ENCODE results near the gene SLC25A52. TPM values are rescaled to one million over a fixed set of nuclear protein-coding genes. Genes with fewer than 3 reads are reported as not detected.
A peak's percentile ranks its signal among the peaks of the same experiment; 100 is the strongest.
"Not testable (repeated sequence)": the region's sequence is repeated elsewhere in the genome, so short reads cannot be mapped to it uniquely, and the experiment has no call there.

The SLC25A52 gene
- total RNA-seq, 1 donor from 2014 or later = not detected

GRCh38 chr18:31741097-31741735 is 19.5 kb downstream of the SLC25A52 start:
- DNase-seq (ENCODE audit: extremely low read depth, low read depth, low spot score) = no peak

- DNase-seq (ENCODE audit: extremely low read depth, low read depth, low spot score) = no peak
Measured at GRCh38 chr18:31740180-31740579, 20.5 kb downstream of the SLC25A52 start.

- no peak for DNase-seq (ENCODE audit: extremely low read depth, low read depth, low spot score)
Measured at GRCh38 chr18:31739651-31740050, 21.0 kb downstream of the SLC25A52 start.

DNA sequence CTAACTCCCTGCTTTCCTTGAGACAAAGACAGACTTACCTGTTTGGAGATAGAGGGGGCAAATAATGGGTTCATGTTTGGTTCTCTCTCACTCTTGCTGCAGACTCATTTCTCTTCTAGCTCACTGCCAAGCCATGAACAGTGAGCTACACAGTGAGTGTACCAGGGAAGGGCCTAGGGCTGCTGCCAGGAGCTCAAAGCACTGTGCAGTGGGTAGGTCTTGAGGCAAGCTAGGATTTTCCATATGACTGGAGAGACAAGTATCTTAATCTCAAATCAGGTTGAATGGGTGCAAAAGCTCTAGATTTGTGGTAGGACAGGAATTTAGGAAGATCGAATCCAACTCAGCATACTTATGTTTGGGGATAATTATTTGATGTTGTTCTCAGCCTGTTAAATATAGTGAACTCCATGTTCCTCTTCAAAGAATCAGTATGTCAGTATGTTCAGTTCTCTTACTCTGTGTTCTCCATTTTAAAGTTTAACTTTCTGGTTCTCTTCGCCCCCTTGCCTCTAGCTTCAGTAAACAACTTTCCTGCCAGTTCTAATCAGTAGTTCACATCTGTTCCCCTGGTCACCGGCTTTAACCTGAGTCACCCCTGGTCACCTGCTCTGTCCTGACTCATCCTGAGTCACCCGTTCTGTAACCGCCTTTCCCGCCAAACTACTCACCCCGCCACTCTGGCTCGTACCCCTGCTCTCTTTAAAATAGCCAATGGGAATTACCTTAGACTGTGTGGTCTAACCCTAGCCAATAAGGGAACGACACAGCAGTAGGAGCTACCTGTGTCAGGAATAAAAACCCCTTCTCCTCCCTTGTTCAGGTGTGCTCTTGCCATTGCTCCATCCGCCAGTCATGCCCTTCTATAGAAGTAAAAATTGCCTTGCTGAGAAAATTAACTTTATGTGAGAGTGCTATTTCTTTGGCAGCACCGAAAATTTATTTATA is 21.9 kb downstream of the SLC25A52 start:
- DNase-seq (ENCODE audit: extremely low read depth, low read depth, low spot score) = no peak

DNA sequence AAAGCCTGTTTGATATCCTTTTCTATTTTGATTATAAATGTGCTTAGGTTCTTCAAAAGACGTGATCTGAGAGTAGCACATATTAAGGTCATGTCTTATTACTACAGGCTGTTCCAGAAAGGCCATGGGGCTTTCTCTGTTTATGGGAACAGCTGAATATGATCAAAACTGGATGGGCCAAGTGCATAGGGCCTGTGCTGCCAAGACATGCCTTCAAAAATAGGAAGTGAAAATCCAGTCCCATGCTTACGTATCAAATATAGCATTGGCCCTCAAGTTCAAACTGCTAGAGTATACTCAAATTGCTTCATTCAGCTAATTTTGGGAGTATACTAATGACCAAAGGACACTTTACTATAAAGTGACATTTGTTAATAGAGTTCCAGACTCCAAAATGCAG is 24.1 kb downstream of the SLC25A52 start:
- no peak for DNase-seq (ENCODE audit: extremely low read depth, low read depth, low spot score)

DNA sequence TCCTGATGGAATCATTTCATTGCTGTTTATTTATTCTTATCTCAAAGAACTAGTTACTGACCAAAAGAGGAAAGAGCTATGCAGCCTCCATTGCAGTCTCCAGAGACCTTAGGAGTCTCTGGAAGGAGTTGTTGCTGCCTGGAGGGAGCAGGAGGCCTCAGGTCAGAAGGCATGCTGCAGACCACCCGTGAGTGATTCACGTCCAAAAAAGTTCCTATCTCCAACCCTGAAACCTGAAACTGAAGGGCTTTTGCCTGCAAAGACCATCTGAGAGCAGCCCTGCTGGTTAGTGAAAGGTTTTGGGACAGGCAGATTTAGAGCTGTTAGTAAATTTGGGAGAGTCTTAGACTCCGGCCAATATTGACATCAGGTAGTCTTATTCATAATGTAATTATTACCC is 29.1 kb downstream of the SLC25A52 start:
- DNase-seq (ENCODE audit: extremely low read depth, low read depth, low spot score) = no peak

- not testable (repeated sequence) for DNase-seq (ENCODE audit: extremely low read depth, low read depth, low spot score)
Measured at GRCh38 chr18:31729196-31729595, 31.5 kb downstream of the SLC25A52 start.

- DNase-seq (ENCODE audit: extremely low read depth, low read depth, low spot score) = no peak
Measured at GRCh38 chr18:31723990-31724711, 36.5 kb downstream of the SLC25A52 start.

GRCh38 chr18:31723639-31723989 is 37.1 kb downstream of the SLC25A52 start:
- no peak for DNase-seq (ENCODE audit: extremely low read depth, low read depth, low spot score)

DNA sequence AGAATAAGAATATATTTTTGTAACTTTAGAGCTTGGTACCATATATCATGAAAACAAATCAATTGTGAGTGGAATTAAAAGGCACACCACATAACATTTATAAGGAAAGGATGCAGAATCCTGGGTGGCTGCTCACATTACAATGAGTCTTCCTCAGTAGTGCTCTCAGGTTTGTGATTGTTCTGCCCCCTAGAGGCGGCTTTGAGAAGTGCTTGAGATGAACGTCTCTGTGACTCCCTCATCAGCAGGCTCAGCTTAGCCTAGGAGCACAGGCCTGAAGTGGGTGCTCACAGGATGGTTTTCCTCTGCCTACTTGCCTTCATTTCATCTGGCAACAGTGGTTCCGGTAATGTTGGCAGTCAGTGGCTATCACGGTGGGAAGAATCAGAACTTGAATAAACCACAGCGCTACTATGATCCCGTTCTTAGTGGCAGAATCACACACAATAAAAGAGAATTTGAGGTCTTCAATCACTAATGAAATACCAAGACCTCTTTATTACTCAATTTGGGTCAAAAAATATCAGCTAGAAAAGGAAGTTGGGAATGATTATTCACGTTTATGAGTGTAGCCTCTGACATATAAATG is 38.2 kb downstream of the SLC25A52 start:
- peak; percentile 64 for DNase-seq (ENCODE audit: extremely low read depth, low read depth, low spot score)

DNA sequence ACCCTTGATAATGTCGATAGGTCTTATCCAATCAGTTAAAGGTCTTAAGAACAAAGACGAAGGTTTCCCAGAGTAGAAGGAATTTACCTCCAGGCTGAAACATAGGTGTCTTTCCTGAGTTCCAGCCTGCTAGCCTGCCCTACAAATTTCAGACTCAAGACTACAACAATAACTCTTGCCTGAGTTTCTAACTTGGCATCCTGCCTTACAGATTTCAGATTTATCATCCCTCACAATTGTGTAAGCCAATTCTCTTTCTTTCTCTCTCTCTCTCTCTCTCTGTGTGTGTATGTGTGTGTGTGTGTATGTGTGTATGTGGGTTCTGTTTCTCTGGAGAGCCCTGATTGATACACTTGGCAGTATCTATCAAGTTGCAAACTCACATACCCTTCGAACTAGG is 39.1 kb downstream of the SLC25A52 start:
- no peak for DNase-seq (ENCODE audit: extremely low read depth, low read depth, low spot score)

DNA sequence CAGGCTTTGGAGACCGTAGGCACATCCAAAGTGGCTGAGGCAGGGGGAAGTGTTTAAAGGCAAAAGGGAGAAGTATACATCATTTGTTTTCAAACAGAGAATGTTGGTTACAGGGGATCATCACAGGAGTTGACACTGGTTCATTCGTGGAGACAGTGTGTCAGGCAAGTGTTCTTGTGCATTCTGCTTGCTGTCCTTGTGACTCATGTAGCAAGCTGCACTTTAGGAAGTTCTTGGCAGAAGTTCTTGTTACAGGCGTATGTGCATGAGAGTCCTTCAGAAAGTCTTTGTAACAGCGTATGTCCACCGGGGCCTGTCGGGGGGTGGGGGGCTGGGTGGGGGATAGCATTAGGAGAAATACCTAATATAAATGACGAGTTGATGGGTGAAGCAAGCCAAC is 39.8 kb downstream of the SLC25A52 start:
- no peak for DNase-seq (ENCODE audit: extremely low read depth, low read depth, low spot score)

GRCh38 chr18:31719363-31720006 is 41.2 kb downstream of the SLC25A52 start:
- no peak for DNase-seq (ENCODE audit: extremely low read depth, low read depth, low spot score)

DNA sequence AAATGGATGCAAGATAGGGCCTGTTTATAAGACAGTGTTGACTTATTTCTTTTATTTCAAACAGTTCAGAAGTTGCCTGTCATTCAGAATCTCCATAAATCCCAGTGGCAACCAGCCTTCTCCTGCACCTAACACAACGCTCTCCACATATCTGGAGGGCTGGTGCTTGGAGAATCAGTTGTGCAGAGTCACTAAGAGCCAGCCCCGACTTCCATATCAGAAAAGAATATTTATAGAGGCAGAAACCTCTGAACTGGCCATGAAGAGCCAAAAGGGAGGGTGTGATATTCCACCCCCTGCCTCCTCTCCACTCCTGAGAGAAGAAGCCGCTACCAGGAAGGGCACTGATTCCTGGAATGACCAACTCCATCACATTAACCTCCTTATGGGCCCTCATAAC is 42.3 kb downstream of the SLC25A52 start:
- no peak for DNase-seq (ENCODE audit: extremely low read depth, low read depth, low spot score)

DNA sequence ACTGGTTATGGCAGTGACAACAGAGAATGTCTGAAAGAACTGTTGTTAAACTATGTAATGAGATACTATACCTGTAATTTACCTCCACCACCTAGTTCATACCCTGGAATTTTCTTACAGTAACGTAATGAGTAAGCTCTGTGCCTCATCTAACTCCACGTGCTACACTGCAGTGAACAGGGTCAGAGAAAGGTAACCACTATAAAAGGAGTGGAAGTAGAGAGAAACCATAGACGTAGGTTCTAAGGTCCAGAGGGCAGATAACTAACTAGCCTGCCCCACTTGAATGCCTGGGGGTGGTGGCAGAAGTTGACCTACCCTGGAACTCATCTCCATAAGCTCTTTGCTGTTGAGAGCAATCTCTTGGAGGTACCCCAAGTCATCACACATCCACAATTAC is 44.3 kb downstream of the SLC25A52 start:
- DNase-seq (ENCODE audit: extremely low read depth, low read depth, low spot score) = no peak

- no peak for DNase-seq (ENCODE audit: extremely low read depth, low read depth, low spot score)
Measured at GRCh38 chr18:31711365-31712172, 49.1 kb downstream of the SLC25A52 start.

DNA sequence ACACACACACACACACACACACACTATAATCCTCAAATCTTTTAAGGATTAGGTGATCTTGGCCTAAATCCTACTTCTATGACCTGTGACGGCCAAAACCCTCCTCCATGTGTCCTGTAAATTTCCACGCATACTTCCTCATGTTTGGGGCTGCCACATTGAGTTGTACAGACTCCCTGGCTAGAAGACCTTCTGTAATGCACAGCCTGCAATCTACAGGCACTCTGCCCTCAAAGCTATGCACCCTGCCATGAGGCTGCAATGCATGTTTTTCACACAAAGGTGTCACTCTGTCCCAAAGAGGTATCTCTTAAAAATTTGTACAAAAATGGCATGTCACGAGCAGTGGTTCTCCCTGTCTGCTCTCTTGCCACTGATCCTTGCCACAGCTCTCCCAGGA is 49.9 kb downstream of the SLC25A52 start:
- DNase-seq (ENCODE audit: extremely low read depth, low read depth, low spot score) = no peak
